Stimulated activated CD4-positive, alpha-beta T cell treated with anti-CD3 and anti-CD28 coated beads, Interleukin-4, amount 100 ng/mL, for 1 hour (primary cell): ENCODE results near the gene CHD1L.
"Not testable (repeated sequence)": the region's sequence is repeated elsewhere in the genome, so short reads cannot be mapped to it uniquely, and the experiment has no call there.

Experiments
- DNase-seq: peaks from one replicate; pipeline ENCODE4 v3.0.0-alpha.2; 2020

CHD1L gene

DNA sequence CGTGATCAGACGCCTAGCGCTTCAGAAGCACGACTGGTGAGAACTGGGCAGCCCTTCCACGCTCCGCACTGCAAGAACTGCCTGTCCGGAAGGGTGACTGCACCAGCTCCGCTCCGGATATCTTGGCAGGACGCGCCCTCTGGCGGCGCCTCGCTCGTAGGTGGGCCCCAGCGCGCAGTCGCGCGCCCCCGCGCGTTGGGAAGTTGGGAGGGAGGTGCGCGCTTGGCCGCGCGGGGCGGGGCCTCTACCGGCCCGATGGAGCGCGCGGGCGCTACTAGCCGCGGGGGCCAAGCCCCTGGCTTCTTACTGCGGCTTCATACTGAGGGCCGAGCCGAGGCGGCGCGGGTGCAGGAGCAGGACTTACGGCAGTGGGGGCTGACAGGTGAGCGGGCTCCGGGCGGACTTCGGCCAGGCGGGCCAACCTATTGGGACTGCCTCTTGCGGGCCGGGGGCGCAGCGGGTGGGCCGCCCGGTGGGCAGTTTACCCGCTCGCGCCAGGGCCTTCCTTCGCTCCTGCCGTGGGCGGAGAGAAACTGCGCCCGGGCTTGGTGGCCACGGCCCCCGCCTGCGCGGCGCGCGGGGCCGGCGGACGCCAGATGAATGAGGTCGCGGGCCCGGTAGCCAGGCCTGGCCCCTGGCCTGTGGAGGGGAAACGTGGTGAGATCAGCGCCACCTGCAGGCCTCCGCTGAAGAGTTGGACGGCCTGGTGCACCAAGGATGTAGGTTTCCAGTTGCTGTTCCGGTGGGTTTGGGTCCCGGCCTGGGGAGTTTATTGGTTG is at the start of gene CHD1L:
TSS of gene CHD1L (plus strand) at position 236 of the 779 bp plus-strand sequence. CDS start at position 256, 20 bp downstream.
- peak; percentile 96 for DNase-seq

DNA sequence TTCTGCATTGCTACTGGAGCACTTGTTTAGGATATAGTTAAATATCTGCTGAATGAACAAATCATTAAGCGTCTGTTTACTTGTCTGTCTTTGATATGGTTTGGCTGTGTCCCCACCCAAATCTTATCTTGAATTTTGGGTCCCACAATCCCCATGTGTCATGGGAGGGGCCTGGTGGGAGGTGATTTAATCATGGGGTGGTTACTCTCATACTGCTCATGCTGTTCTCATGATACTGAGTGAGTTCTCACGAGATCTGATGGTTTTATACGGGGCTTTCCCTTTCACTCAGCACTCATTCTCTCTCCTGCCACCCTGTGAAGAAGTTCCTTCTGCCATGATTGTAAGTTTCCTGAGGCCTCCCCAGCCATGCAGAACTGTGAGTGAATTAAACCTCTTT is 45.2 kb upstream of the CHD1L start:
- not testable (repeated sequence) for DNase-seq

DNA sequence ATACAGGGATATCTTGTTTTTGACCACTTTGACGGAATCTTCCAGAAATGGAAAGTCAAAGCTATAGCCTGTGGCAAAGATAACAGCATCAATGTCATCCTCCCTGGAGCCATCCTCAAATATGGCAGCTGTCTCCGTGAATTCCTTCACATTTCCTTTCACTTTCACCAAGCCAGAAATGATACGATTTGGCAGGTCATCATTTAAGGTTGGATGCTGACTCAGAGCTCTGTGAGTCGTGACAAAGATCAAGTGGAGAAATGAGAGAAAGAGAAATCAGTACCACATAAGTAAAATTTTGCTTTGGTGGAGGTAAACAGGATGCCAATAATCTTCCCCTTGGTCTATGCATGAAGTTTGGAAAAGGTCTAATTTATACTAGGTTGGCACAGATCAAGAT is 41.2 kb upstream of the CHD1L start:
- no peak for DNase-seq

DNA sequence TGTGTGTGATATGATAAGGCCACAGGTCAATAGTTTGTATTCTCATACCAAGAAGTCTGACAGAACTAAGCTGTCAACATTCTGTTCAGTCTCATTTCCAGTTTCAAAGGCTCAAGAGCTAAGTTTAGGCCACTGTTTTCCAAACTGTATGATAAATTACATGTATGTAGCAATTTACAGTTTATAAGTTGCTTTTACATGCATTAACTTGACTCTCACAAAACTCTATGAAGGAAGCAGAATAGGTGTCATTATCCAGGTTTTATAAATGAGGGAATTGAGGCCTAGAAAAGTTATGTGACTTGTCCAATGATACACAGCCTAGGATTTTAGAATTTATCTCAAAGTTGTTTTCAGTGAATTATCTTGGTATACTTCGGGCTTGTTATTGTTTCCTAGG is 40.7 kb upstream of the CHD1L start:
- DNase-seq, result no peak

DNA sequence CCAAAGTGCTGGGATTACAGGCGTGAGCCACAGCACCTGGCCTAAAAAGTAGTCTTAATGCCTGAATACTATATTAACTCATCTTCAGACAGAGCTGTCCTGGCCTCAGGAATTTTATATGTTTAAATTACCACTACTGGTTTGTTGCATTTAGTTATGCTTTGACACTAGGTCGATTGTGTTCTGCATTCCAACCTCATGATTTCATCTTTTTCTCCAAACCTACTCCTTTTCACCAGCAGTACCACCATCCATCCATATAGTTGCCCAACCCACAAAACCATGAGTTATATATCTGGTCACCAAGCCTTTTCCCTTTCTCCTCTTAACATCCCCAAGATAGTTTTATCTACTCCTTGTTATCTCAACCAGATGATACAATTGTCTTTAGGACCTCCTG is 39.9 kb upstream of the CHD1L start:
- DNase-seq, result no peak

DNA sequence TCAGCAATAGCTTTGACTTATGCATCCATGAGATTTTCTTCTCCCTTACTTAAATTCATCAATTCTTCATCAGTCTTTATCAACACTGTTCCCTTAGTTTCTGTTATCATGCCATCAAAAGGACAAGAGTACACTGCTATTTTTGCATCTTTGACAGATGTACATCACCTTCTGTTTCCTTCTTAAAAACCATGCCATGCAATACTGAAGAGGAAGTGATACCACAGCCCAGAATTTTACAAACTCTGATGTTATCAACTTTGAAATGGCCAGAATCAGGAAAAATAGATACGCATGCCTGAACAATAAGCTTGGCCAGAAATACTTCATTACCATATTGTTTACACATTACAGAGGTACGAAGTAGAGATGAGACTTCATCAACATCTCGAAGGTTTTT is 38.4 kb upstream of the CHD1L start:
- no peak for DNase-seq

DNA sequence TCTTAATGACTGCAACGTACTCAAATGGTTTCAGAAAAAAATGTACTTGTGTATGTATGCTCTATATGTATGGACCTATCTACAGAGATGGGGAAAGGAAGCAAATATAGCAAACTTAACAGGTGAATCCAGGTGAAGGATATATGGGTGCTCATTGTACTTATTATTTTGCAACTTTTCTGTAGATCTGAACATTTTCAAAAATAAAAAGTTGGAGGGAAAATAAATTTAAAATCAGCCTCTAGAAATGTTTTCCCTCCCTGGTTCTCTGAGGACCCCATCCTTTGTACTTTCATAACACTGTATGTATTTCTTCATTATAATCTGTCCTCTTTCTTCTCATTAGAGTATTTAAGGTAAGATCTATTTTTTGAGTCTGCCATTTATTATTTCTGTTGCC is 35.3 kb upstream of the CHD1L start:
- no peak for DNase-seq

DNA sequence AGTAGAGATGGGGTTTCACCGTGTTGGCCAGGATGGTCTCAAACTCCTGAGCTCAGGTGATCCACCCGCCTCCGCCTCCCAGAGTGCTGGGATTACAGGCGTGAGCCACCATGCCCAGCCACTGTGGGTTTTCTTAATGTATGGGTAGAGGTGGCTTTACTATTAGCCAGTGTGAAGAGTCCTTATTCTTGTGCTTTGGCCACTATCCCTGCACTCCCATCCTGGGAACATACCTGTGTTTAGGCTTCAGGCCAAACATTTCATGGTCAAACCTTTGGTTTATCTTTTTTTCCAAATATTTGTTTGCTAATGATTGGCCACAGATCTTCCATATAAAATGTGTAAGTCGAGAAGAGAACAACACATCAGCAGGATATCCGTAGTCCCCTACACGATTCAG is 33.9 kb upstream of the CHD1L start:
- no peak for DNase-seq

DNA sequence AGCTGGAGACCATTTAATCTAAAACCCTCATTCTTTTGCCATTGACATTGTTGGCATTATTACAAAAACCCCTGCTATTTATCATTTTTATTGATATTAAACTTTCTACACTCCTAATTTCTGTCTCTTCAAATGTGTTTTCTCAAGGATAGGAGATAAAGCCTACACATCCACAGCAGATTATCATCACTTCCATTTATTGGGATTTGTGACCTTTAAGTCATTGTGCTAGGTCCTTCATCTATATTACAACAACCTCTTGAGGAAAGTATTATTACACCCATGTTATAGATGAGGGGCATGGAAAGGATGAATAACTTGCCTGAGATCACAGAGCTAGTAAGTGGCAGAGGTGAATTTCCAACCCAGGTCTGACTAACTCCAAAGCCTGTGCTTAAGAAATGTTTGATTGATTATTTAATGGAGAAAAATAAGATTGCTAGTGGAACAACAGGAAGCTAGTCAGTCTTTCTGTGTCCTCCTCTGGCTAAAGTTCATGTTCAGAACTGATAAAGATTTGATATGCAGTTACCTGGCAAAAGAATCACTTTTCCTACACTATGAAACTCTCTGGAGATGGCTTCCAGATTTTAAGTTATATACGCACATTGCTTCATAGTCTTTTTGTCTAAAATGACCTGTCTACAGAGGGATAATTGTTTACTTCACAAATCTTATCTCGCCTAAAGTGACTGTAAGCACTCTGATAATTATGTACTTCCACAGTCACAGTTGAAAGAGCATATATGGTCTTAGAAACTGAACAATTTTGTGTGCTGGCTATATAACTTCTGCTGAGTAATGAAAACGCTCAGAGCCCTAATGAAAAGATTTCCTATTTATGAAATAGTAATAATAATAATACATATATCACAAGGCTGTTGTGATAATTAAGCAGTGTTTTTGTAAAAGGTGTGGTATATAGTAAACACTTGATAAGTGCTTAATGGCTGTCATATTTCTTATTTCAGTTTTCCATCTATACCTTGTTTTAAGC is 32.4 kb upstream of the CHD1L start:
- no peak for DNase-seq

DNA sequence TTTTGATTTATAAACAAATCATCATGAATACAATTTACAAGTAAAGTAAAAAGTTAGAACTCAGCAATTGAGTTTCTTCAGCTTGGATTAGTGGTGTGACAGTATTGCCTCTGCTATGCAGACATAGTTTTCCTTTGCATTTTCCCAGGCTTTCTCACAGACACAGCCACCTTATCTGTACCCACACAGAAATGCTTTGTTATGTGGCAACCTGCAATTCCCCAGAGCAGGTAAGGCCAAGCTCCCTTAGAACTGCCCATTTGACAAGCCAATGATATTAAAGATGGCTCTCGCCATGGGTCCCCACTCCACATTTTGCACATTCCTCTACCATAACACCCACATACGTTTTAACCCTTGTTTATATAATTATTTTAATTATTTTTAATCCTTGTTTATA is 31.5 kb upstream of the CHD1L start:
- no peak for DNase-seq

DNA sequence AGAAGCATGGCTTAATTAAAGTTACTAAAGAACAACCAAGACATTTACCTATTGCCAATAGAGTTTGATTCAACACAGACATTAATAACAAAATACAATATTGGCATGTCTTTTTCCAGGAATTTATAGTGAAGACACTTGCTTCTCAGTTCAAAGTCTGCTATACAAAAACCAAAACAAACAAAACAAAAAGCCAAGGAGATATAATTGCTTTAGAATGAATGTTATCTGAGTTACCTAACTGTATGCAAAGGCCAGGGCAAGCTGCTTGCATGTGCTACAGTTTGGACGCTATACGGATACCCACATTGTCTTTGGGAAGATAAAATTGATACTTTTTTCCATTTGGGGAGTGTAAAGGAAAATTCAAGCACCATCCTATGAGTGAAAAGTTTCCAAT is 30.9 kb upstream of the CHD1L start:
- no peak for DNase-seq

DNA sequence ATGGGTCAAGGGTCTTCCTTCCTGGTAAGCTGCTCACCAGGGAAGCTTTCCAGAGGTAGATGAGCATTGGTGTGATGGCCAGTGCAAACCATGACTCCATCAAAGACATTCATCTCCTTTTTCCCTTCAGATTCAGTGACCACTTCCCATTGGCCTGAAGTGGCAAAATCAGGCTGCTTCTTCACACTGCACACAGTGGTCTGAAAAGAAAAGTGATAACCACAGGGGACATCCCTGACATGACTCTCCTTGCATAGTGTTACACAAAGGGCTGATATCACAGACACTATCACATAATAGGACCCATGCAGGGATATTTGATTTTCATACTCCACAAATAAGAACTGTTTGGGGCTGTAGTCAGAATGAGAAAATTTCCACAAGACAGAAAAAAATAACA is 29.2 kb upstream of the CHD1L start:
- DNase-seq, result no peak

DNA sequence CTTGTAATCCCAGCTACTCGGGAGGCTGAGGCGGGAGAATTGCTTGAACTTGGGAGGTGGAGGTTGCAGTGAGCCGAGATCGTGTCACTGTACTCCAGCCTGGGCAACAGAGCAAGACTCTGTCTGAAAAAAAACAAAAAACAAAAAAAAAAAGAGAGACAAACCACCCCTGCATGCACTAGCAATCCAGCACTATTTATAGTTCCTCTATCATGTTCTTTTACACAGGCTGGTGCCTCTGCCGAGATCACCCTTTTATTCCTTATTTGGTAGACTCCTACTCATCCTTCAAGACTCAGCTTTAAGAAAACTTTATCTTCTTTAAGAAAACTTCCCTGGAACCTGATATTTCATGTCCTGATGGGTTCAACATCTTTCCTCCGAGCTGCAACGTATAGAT is 28.2 kb upstream of the CHD1L start:
- no peak for DNase-seq

DNA sequence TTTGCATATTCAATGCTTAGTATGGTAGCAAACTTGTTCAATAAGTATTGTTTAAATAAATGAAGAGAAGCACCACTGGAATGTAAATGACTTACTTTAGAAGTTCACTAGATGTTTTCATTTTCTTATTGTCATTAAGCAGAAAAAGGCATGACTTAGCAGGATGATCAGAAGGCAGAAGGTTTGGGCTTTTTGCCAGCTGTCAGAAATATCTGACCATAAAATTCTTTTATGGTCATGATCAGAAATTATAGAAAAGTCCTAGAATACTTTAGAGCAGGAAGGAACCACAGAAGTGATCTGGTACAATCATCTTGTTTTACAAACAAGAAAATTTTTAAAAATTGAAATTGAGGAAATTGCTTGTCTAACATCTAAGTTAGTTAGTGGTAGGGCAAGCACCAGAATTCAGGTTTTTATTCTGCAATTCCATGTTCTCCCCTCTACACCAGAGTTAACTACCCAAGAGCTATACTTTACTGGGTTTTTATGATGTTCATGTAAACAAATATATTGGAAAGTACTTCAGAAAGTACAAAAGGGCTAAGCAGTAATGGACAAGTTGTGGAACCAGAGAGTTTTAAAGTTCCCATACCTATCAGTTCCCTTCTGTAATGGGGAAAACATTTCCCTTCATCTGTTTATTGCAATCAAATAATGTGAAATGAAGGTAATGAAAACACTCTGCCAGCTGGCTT is 27.5 kb upstream of the CHD1L start:
- DNase-seq, result no peak

DNA sequence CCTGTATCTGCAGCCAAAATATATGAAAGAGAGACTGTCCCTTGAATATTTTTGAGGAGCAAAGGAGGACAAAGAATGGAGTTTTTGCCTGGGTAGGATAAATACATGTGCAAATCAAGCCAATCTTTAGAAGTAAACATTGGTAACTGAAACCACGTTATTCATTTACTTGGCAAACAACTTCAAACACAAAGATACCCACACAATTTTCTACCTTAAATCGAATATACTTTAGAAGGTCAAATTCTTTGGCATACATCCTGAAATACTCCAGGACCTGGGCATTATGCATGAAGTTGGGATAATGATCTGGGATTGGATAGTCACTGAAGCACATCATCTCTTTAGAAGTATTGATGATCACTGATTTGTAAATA is 27.0 kb upstream of the CHD1L start:
- DNase-seq, result no peak

DNA sequence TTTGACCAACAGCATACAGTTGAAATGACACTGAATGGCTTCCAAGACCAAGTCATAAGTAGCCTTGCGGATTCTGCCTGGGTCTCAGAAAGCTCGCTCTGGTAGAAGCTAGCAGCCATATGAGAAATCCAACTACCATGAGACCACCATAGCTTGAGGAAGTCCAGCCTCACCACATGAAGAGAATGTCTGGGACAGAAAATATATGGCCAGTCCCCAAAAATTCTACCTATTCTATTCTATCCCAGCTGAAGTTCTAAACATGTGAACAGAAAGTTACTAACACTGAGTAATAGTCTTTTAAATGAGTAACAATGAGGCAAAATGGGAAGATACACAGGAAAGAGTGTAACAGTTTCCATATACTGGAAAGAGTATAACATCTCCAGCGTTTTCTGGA is 26.4 kb upstream of the CHD1L start:
- DNase-seq, result no peak

DNA sequence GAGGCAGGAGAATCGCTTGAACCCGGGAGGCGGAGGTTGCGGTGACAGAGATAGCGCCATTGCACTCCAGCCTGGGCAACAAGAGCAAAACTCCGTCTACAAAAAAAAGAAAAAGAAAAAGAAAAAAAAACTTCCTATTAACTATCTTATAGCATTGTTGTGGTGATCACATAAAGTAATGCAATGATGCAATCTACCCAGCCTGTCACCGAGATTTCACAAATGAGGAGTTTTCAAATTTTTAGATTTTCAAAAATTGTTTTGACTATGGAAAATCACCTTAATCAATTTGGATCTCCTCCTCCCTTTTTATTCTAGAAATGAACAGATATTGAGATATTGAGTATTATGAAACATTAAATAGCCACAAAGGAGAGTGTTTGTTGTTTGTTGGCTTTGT is 25.3 kb upstream of the CHD1L start:
- DNase-seq, result no peak

DNA sequence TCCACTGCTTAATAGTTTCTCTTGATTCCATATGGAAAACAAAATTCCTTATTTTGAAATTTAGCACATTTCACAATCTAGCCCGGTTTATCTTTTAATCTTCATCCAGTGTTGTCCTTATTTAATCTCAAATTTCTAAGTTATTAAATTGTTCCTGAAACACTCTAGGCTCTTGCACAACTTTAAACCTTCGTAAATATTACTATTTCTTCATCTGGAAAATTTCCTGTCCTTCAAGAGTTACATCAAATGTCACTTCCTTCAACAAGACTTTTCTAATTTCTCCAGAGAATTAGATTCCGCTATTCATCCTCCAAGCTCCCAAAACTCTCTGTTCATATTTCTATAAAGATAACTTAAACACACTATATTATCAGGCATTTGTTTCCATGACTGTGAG is 23.9 kb upstream of the CHD1L start:
- DNase-seq, result no peak

DNA sequence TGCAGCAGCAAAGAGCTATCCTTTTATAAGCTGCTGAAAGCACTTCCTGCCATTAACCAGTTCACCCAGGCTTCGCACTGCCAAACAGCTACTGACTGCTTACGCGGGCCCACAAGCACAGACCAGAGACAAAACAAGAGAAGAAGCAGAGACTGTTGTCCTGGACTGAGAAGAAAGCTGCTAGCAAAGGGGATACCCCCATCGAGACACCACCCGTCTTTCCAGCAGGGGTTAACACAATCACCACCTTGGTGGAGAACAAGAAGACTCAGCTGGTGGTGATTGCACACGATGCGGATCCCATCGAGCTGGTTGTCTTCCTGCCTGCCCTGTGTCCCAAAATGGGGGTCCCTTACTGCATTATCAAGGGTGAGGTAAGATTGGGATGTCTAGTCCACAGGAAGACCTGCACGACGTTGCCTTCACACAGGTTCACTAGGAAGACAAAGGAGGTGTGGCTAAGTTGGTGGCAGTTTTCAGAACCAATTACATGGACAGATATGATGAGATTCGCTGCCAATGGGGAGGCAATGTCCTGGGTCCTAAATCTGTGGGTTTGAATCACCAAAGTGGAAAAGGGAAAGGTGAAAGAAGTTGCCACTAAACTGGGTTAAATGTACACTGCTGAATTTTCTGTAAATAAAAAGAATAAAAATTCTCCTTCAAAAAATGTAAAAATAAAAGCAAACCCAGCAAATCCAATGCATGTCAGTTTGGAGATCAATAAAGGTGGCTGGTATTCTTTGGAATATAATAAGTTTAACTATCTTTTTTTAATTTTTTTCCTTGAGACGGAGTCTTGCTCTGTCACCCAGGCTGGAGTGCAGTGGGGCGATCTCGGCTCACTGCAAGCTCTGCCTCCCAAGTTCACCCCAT is 18.5 kb upstream of the CHD1L start:
- DNase-seq, result no peak

DNA sequence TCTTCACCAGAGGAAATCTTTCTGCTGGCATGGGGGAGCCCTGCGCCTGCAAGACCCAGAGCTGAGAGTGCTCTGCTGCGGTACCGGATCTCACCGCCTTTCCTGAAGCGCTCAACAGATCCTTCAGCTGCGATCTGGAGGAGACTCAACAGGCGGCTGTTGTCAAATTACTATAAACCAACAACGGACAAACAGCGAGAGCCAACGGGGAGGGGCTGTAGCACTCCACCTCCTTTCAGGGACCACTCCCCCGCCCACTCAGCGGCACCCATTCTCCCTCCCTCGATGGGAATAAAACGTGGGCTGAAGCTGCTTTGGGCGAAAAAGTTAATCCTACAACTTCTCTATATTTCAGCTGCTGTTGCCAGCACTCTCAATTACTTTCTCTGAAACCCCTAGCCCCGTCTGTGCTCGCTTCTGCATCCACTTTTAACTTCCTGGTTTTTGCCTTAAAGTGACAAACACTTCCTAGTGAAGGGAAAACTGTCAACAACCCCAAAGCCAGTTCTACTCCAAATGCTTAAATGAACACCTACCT is 17.2 kb upstream of the CHD1L start, which contains the start of gene FMO5:
TSS of gene FMO5 (minus strand) at position 147 of the 538 bp plus-strand sequence. CDS start 310 bp downstream, outside the sequence.
- DNase-seq, result peak; percentile 42

DNA sequence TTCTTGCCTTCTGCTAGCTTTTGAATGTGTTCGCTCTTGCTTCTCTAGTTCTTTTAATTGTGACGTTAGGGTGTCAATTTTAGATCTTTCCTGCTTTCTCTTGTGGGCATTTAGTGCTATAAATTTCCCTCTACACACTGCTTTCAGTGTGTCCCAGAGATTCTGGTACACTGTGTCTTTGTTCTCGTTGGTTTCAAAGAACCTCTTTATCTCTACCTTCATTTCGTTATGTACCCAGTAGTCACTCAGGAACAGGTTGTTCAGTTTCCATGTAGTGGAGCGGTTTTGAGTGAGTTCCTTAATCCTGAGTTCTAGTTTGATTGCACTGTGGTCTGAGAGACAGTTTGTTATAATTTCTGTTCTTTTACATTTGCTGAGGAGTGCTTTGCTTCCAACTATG is 11.5 kb upstream of the CHD1L start:
- DNase-seq, result not testable (repeated sequence)

DNA sequence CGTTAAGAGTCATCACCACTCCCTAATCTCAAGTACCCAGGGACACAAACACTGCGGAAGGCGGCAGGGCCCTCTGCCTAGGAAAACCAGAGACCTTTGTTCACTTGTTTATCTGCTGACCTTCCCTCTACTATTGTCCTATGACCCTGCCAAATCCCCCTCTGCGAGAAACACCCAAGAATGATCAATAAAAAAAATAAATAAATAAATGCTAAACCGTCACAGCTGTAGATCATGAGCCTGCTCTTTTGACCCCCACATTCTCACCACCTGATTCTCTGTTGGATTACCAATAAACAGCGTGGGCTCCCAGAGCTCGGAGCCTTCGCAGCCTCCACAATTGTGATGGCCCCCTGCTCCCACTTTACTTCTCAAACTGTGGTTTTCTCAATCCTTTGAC is 8.6 kb upstream of the CHD1L start:
- not testable (repeated sequence) for DNase-seq
